MM.1S (cell line): Measurements from ENCODE around the gene METTL24.

Source experiments
- CTCF ChIP-seq: fragments of 300-600 bp; sonication (generic); IDR thresholded peaks from 2 replicates; pipeline ENCODE4 v1.5.1; 2016; ENCODE audit warnings: antibody characterized with exemption, low read length, mixed read lengths
- EZH2 ChIP-seq: fragments of 300-600 bp; sonication (generic); optimal IDR thresholded peaks from 2 replicates; pipeline ENCODE3; 2017; ENCODE audit warnings: low read depth, mild to moderate bottlenecking, antibody characterized with exemption, low read length, mixed read lengths

GRCh38 chr6:110250838-110251237, 107.3 kb downstream of the METTL24 start:
- TF ChIP-seq CTCF (no peak), EZH2 (no peak)
